ENCODE measurements around the gene ETV1. TPM values are rescaled to one million over a fixed set of nuclear protein-coding genes. Genes with fewer than 3 reads are reported as not detected.

The ETV1 gene
- total and polyA plus RNA-seq, 2 experiments from 2014 or later = 70.3 to 93.7 TPM

DNA sequence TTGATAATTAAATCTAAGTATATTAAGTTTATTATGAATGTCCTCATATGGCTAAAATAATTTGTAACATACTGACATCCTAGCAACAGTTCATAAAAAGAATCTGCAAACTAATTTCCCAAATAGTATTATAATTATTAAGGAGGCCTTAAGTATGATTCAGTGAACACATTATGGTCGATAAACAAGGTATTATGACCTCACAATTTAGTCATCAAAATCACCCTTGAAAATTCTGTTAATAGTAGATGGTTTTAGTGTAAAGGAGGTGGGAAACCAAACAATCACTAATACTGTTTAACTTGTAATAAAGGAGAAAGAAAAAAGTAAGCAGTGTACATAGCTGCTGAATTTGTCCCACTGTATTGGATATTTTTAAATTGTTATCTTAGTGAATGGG, 2.1 kb downstream of the ETV1 start:
- H3K4me3 ChIP-seq = peak overlapping the region; percentile 88
- H3K36me3 ChIP-seq = no peaks in the 10 kb centered on the region
- H3K4me1 ChIP-seq (ENCODE audit: low read depth) = peaks cover 24% of the 10 kb centered on the region
- DNase-seq (ENCODE audit: low read depth in 1 of 2, low spot score in 1 of 2) = no peak
- TF ChIP-seq, protein P1, sequence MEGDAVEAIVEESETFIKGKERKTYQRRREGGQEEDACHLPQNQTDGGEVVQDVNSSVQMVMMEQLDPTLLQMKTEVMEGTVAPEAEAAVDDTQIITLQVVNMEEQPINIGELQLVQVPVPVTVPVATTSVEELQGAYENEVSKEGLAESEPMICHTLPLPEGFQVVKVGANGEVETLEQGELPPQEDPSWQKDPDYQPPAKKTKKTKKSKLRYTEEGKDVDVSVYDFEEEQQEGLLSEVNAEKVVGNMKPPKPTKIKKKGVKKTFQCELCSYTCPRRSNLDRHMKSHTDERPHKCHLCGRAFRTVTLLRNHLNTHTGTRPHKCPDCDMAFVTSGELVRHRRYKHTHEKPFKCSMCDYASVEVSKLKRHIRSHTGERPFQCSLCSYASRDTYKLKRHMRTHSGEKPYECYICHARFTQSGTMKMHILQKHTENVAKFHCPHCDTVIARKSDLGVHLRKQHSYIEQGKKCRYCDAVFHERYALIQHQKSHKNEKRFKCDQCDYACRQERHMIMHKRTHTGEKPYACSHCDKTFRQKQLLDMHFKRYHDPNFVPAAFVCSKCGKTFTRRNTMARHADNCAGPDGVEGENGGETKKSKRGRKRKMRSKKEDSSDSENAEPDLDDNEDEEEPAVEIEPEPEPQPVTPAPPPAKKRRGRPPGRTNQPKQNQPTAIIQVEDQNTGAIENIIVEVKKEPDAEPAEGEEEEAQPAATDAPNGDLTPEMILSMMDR (IDR thresholded peaks at IDR 0.05; ENCODE audit: low read depth, low read length) = no peak
- H3K27ac ChIP-seq = peak overlapping the region; percentile 80
- no peaks in the 10 kb centered on the region for H3K9me3 ChIP-seq (ENCODE audit: low read depth)
- no peaks in the 10 kb centered on the region for H3K27me3 ChIP-seq

DNA sequence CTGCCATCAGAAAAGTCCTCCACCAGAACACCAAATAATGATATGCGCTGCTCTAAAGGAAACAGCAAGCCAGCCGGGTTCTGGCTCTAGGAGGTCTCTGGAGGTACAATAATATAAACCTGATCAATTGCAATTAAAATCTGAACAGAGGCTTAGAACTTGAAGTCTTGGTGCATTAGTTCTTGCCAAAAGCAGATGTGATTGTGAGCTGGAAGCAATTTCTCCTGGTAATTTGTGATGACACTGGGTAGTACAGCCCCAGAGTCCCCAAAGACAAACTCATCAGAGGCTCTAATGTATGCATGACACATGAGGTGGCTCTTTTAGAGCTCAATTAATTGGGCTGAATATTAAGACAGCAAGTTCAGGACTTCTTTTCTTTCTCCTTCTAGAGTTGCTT, 3.3 kb downstream of the ETV1 start:
- peak overlapping the region; percentile 88 for H3K4me3 ChIP-seq
- peaks cover 24% of the 10 kb centered on the region for H3K4me1 ChIP-seq (ENCODE audit: low read depth)
- TF ChIP-seq, protein P1 (IDR thresholded peaks at IDR 0.05; ENCODE audit: low read depth, low read length) = no peak
- no peaks in the 10 kb centered on the region for H3K27me3 ChIP-seq
- H3K36me3 ChIP-seq = no peaks in the 10 kb centered on the region
- H3K9me3 ChIP-seq (ENCODE audit: low read depth) = no peaks in the 10 kb centered on the region
- DNase-seq (ENCODE audit: low read depth in 1 of 2, low spot score in 1 of 2) = peak in 1 of 2 donors; percentile 7
- H3K27ac ChIP-seq = peak overlapping the region; percentile 2

GRCh38 chr7:13984831-13985685, 4.4 kb downstream of the ETV1 start:
- no peak for DNase-seq (ENCODE audit: low read depth in 1 of 2, low spot score in 1 of 2)
- peaks cover 35% of the 10 kb centered on the region for H3K4me1 ChIP-seq (ENCODE audit: low read depth)

GRCh38 chr7:13984061-13984460, 5.4 kb downstream of the ETV1 start:
- no peaks in the 10 kb centered on the region for H3K36me3 ChIP-seq
- DNase-seq (ENCODE audit: low read depth in 1 of 2, low spot score in 1 of 2) = no peak
- TF ChIP-seq, protein P1 (IDR thresholded peaks at IDR 0.05; ENCODE audit: low read depth, low read length) = no peak
- H3K27ac ChIP-seq = no peak overlapping the region
- H3K4me3 ChIP-seq = peak overlapping the region; percentile 88
- no peaks in the 10 kb centered on the region for H3K9me3 ChIP-seq (ENCODE audit: low read depth)
- no peaks in the 10 kb centered on the region for H3K27me3 ChIP-seq
- peaks cover 44% of the 10 kb centered on the region for H3K4me1 ChIP-seq (ENCODE audit: low read depth)

More at GRCh38 chr7:13984831-13985685, 4.4 kb downstream of the ETV1 start:
- TF ChIP-seq, protein P1 (IDR thresholded peaks at IDR 0.05; ENCODE audit: low read depth, low read length) = no peak
- Histone ChIP-seq H3K9me3 (ENCODE audit: low read depth) (no peaks in the 10 kb centered on the region), H3K27me3 (no peaks in the 10 kb centered on the region), H3K36me3 (no peaks in the 10 kb centered on the region), H3K27ac (no peak overlapping the region), H3K4me3 (peak overlapping the region; percentile 88)

- Histone ChIP-seq H3K4me3 (peak overlapping the region; percentile 88), H3K27ac (no peak overlapping the region), H3K36me3 (no peaks in the 10 kb centered on the region), H3K9me3 (ENCODE audit: low read depth) (no peaks in the 10 kb centered on the region), H3K27me3 (no peaks in the 10 kb centered on the region), H3K4me1 (ENCODE audit: low read depth) (peaks cover 54% of the 10 kb centered on the region)
- TF ChIP-seq, protein P1 (IDR thresholded peaks at IDR 0.05; ENCODE audit: low read depth, low read length) = no peak
- DNase-seq (ENCODE audit: low read depth in 1 of 2, low spot score in 1 of 2) = peak in 1 of 2 donors; percentile 52
These were observed 6.4 kb downstream of the ETV1 start for GRCh38 chr7:13982940-13983677.
